ENCODE results near the gene CABP1. TPM values are rescaled to one million over a fixed set of nuclear protein-coding genes. Genes with fewer than 3 reads are reported as not detected.

The CABP1 gene
- polyA plus RNA-seq, 1 donor (not counting 4 experiments of a cell fraction or from before 2014, with no cell fraction given), result 0.04 TPM

DNA sequence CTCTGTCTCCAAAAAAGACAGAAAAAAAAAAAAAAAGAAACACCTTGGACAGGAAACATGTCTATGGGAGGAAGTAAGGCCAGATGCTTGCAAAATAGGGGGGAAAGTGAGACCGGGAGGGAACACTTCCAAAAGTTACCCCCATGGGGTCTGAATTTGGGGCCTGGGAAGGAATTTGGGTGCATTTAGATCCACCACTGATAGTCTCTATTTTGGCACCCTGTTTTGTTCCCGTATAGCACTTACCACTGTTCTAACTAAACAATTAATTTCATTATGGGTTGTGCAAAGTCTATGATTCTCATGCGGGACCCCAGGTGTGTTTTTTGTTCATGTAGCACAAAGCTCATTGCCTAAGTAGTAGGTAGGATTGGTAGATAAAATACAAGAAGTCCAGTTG, 45.1 kb downstream of the CABP1 start:
- DNase-seq (ENCODE audit: low read depth, low spot score) (no peak), FAIRE-seq (no peak)
- dilution Hi-C loops (cut with MboI; ENCODE audit: extremely low pct_ligation_motif_present, low sequenced_read_pairs), result no loop called here
- Histone ChIP-seq H2AFZ (ENCODE audit: control insufficient read depth, low read length) (no peak overlapping the region), H3K4me3 (ENCODE audit: control insufficient read depth in 2 of 3, extremely low read depth in 1 of 3, insufficient read depth in 2 of 3, low read depth in 1 of 3, low read length in 3 of 3) (no peak overlapping the region), H4K20me1 (ENCODE audit: control insufficient read depth, extremely low read depth, insufficient read depth, low read length) (peaks cover 11% of the 10 kb centered on the region), H3K27ac (ENCODE audit: control insufficient read depth, insufficient read depth, low read length) (no peak overlapping the region), H3K79me2 (ENCODE audit: control insufficient read depth, insufficient read depth, low read length) (peaks cover 35% of the 10 kb centered on the region), H3K9ac (ENCODE audit: control insufficient read depth, extremely low read depth, insufficient read depth, low read length) (no peak overlapping the region), H3K9me3 (ENCODE audit: control insufficient read depth, low read depth, low read length) (no peaks in the 10 kb centered on the region), H3K9me1 (ENCODE audit: control insufficient read depth, extremely low read depth, insufficient read depth, low read length) (no peaks in the 10 kb centered on the region), H3K4me2 (ENCODE audit: control insufficient read depth, extremely low read depth, insufficient read depth, low read depth, low read length) (no peak overlapping the region), H3K27me3 (ENCODE audit: control insufficient read depth, extremely low read depth, insufficient read depth, low read length) (no peaks in the 10 kb centered on the region), H3K4me1 (ENCODE audit: control insufficient read depth, extremely low read depth, insufficient read depth, low read length) (peaks cover 22% of the 10 kb centered on the region), H3K36me3 (ENCODE audit: control insufficient read depth in 2 of 2, extremely low read depth in 1 of 2, insufficient read depth in 2 of 2, low read length in 2 of 2) (no peaks in the 10 kb centered on the region)
- no peak for TF ChIP-seq EZH2 (IDR thresholded peaks at IDR 0.05; ENCODE audit: low read length)
- TF ChIP-seq, protein P1, sequence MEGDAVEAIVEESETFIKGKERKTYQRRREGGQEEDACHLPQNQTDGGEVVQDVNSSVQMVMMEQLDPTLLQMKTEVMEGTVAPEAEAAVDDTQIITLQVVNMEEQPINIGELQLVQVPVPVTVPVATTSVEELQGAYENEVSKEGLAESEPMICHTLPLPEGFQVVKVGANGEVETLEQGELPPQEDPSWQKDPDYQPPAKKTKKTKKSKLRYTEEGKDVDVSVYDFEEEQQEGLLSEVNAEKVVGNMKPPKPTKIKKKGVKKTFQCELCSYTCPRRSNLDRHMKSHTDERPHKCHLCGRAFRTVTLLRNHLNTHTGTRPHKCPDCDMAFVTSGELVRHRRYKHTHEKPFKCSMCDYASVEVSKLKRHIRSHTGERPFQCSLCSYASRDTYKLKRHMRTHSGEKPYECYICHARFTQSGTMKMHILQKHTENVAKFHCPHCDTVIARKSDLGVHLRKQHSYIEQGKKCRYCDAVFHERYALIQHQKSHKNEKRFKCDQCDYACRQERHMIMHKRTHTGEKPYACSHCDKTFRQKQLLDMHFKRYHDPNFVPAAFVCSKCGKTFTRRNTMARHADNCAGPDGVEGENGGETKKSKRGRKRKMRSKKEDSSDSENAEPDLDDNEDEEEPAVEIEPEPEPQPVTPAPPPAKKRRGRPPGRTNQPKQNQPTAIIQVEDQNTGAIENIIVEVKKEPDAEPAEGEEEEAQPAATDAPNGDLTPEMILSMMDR (optimal IDR thresholded peaks at IDR 0.05 in 1 of 3, IDR thresholded peaks at IDR 0.05 in 1 of 3, conservative IDR thresholded peaks at IDR 0.05 in 1 of 3; ENCODE audit: extremely low read depth in 1 of 3, insufficient read depth in 2 of 3, low read length in 3 of 3), result no peak

DNA sequence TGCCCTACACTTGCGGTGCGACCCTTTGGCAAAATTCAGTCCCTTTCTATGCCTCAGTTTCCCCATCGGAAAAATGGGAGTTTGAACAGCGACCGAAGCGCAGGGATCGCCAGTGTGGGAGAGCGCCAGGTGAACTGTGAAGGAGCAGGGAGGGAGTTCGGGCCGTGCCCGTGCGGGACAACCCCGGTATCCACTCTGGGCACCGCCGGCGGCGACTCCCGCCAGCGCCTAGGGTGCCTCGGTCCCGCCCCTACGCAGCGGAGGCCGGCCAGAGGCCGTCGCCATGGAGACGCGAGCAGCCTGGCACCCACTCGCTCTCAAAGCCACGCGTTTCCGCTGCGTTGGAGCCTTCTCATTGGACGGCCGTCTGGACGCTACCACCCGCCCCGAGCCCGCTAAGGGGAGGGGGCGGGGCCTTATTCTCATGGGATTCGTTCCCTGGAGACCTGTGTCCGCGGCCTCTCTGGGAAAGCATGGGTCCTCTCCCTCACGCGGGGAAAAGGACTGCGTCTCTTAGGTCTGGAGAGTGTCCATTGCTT, 45.8 kb downstream of the CABP1 start:
- H3K36me3 ChIP-seq (ENCODE audit: control insufficient read depth in 2 of 2, extremely low read depth in 1 of 2, insufficient read depth in 2 of 2, low read length in 2 of 2), result no peaks in the 10 kb centered on the region
- peaks cover 42% of the 10 kb centered on the region for H3K79me2 ChIP-seq (ENCODE audit: control insufficient read depth, insufficient read depth, low read length)
- no peaks in the 10 kb centered on the region for H3K9me1 ChIP-seq (ENCODE audit: control insufficient read depth, extremely low read depth, insufficient read depth, low read length)
- H3K4me3 ChIP-seq (ENCODE audit: control insufficient read depth in 2 of 3, extremely low read depth in 1 of 3, insufficient read depth in 2 of 3, low read depth in 1 of 3, low read length in 3 of 3), result peak overlapping the region; percentile 82 to 95 (median 83)
- H3K4me2 ChIP-seq (ENCODE audit: control insufficient read depth, extremely low read depth, insufficient read depth, low read depth, low read length), result peak overlapping the region; percentile 93
- H4K20me1 ChIP-seq (ENCODE audit: control insufficient read depth, extremely low read depth, insufficient read depth, low read length), result peaks cover 11% of the 10 kb centered on the region
- peak overlapping the region; percentile 97 for H2AFZ ChIP-seq (ENCODE audit: control insufficient read depth, low read length)
- H3K27me3 ChIP-seq (ENCODE audit: control insufficient read depth, extremely low read depth, insufficient read depth, low read length), result no peaks in the 10 kb centered on the region
- DNase-seq (ENCODE audit: low read depth, low spot score) (peak; percentile 85), FAIRE-seq (peak; percentile 74)
- dilution Hi-C loops (cut with MboI; ENCODE audit: extremely low pct_ligation_motif_present, low sequenced_read_pairs), result no loop called here
- H3K9me3 ChIP-seq (ENCODE audit: control insufficient read depth, low read depth, low read length), result no peaks in the 10 kb centered on the region
- no peak for TF ChIP-seq EZH2 (IDR thresholded peaks at IDR 0.05; ENCODE audit: low read length)
- TF ChIP-seq, protein P1 (optimal IDR thresholded peaks at IDR 0.05 in 1 of 3, IDR thresholded peaks at IDR 0.05 in 1 of 3, conservative IDR thresholded peaks at IDR 0.05 in 1 of 3; ENCODE audit: extremely low read depth in 1 of 3, insufficient read depth in 2 of 3, low read length in 3 of 3), result no peak
- peak overlapping the region; percentile 95 for H3K27ac ChIP-seq (ENCODE audit: control insufficient read depth, insufficient read depth, low read length)
- H3K4me1 ChIP-seq (ENCODE audit: control insufficient read depth, extremely low read depth, insufficient read depth, low read length), result peaks cover 22% of the 10 kb centered on the region
- H3K9ac ChIP-seq (ENCODE audit: control insufficient read depth, extremely low read depth, insufficient read depth, low read length), result peak overlapping the region; percentile 91
